HG03469 (cell line): Measurements from ENCODE around the gene RBM4B.

Experiments used
- ATAC-seq: cut with Tn5 transposase; IDR thresholded peaks from one replicate; pipeline ENCODE4 v1.9.1; 2021; ENCODE audit warnings: mild to moderate bottlenecking, moderate library complexity, moderate number of reproducible peaks; ENCODE audit not compliant: unreplicated experiment

Gene RBM4B

GRCh38 chr11:66707486-66707885 lies 29.8 kb upstream of the RBM4B start:
- no peak for ATAC-seq

- no peak for ATAC-seq
Observed at GRCh38 chr11:66706989-66707388, 29.3 kb upstream of the RBM4B start.

- no peak for ATAC-seq
Observed at GRCh38 chr11:66705587-66706335, 28.1 kb upstream of the RBM4B start.

GRCh38 chr11:66704659-66705360 lies 27.1 kb upstream of the RBM4B start:
- no peak for ATAC-seq

- no peak for ATAC-seq
Observed at GRCh38 chr11:66701432-66702240, 23.9 kb upstream of the RBM4B start.

- ATAC-seq = no peak
Observed at GRCh38 chr11:66700742-66701141, 23.1 kb upstream of the RBM4B start.

- ATAC-seq = no peak
Observed at GRCh38 chr11:66700337-66700736, 22.6 kb upstream of the RBM4B start.

- ATAC-seq = no peak
Observed at GRCh38 chr11:66698491-66698890, 20.8 kb upstream of the RBM4B start.

- ATAC-seq = no peak
Observed at GRCh38 chr11:66697988-66698387, 20.3 kb upstream of the RBM4B start.

GRCh38 chr11:66696146-66696545 lies 18.5 kb upstream of the RBM4B start:
- ATAC-seq = no peak

- ATAC-seq = no peak
Observed at GRCh38 chr11:66694732-66695207, 17.1 kb upstream of the RBM4B start.

GRCh38 chr11:66694056-66694410 lies 16.3 kb upstream of the RBM4B start:
- ATAC-seq = no peak

- no peak for ATAC-seq
Observed at GRCh38 chr11:66693356-66694055, 15.8 kb upstream of the RBM4B start.

GRCh38 chr11:66692871-66693331 lies 15.2 kb upstream of the RBM4B start:
- ATAC-seq = no peak

- ATAC-seq = no peak
Observed at GRCh38 chr11:66692446-66692845, 14.8 kb upstream of the RBM4B start.

GRCh38 chr11:66691311-66691980 lies 13.8 kb upstream of the RBM4B start:
- ATAC-seq = no peak

GRCh38 chr11:66689661-66690590 lies 12.2 kb upstream of the RBM4B start:
- ATAC-seq = no peak

GRCh38 chr11:66688561-66689534 lies 11.2 kb upstream of the RBM4B start:
- no peak for ATAC-seq
